ENCODE data around the gene ADARB2. TPM values are rescaled to one million over a fixed set of nuclear protein-coding genes. Genes with fewer than 3 reads are reported as not detected.

The ADARB2 gene
- total and polyA plus RNA-seq, 10 of the 15 experiments (the other 5 are each of a cell fraction or from before 2014, with no cell fraction given) = 0.02 to 4.1 (median 0.76) TPM

DNA sequence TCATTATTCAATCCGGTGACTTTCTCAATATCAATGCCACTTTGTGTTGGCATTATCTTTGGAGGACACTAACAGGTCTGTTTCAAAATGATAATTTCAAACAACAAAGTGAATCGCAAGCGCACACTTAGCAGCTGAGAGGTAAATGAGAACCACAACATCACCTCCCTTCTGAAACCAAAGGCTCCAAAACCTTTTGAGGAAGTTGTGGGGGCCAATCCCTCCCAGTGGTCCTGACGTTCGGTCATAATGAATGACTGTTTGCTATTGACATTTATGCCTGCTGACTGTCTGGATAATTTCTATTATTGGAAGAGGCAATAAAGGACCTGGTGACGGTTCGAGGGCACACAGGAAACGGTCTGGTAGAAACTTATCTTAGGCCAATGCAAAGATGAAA, 1.8 kb downstream of the ADARB2 start:
- Histone ChIP-seq H3K9me3 (replicated peaks; ENCODE audit: control insufficient read depth, insufficient read depth, low read length) (no peaks in the 10 kb centered on the region), H3K36me3 (ENCODE audit: control insufficient read depth in 2 of 2, insufficient read depth in 2 of 2, low read length in 1 of 2) (no peaks in the 10 kb centered on the region), H3K27ac (ENCODE audit: control insufficient read depth, insufficient read depth) (peak overlapping the region; percentile 9), H3K4me2 (ENCODE audit: control insufficient read depth, insufficient read depth) (peak overlapping the region; percentile 77; the same call in 1 of the 2 replicates), H3K4me3 (peak overlapping the region; percentile 69), H2AFZ (ENCODE audit: control insufficient read depth, low read depth, low read length) (no peak overlapping the region), H3K27me3 (replicated peaks in 1 of 2; ENCODE audit: control insufficient read depth in 2 of 2, insufficient read depth in 2 of 2, low read length in 1 of 2) (no peaks in the 10 kb centered on the region), H4K20me1 (ENCODE audit: control insufficient read depth, insufficient read depth) (no peaks in the 10 kb centered on the region), H3K9ac (ENCODE audit: control insufficient read depth, insufficient read depth, low read length) (peak overlapping the region; percentile 72), H3K4me1 (ENCODE audit: control insufficient read depth, insufficient read depth, low read length) (peaks cover 21% of the 10 kb centered on the region), H3K79me2 (ENCODE audit: control insufficient read depth, insufficient read depth, low read length) (peaks cover 54% of the 10 kb centered on the region)
- 35% methylated on average over 8 of the region's 8 CpGs for WGBS (ENCODE audit: insufficient coverage, insufficient replicate concordance, low lambda C conversion rate, missing lambda C conversion rate)
- ChIA-PET SMC1A (ENCODE audit: uncharacterized antibody, unreplicated experiment) (interaction anchor here (0.9 to 13.0 kb wide), 8 partner anchors 18 to 315 kb away, joined by 3 to 214 read pairs (median 6); no protein-coding TSS in a partner anchor), POLR2A (interaction anchor here (1.7 kb wide), 1 partner anchor 11 kb away, joined by 4 read pairs; no protein-coding TSS in a partner anchor), RAD21 (ENCODE audit: unreplicated experiment) (interaction anchor here (0.6 to 4.9 kb wide), 4 partner anchors 17 to 1103 kb away, joined by 3 to 48 read pairs (median 4); no protein-coding TSS in a partner anchor), CTCF (interaction anchor here (0.6 to 9.7 kb wide), 5 partner anchors 14 to 678 kb away, joined by 3 to 113 read pairs (median 6); no protein-coding TSS in a partner anchor)
- BruUV-seq (replicated peaks) = no TSS peak
- no peak for FAIRE-seq
- intact Hi-C loops (cut with micrococcal nuclease; ENCODE audit: unreplicated experiment) (loop anchor here (2.0 to 10.0 kb wide), 3 partner anchors 73 to 315 kb away; no protein-coding TSS in a partner anchor), in situ Hi-C loops (cut with MboI) (no loop called here)
- ATAC-seq = 0 out of 3 replicates have a peak, but pooled peaks have one; percentile 1
- no peak for DNase-seq (ENCODE audit: low read depth, low spot score)
- TF ChIP-seq, protein P1, sequence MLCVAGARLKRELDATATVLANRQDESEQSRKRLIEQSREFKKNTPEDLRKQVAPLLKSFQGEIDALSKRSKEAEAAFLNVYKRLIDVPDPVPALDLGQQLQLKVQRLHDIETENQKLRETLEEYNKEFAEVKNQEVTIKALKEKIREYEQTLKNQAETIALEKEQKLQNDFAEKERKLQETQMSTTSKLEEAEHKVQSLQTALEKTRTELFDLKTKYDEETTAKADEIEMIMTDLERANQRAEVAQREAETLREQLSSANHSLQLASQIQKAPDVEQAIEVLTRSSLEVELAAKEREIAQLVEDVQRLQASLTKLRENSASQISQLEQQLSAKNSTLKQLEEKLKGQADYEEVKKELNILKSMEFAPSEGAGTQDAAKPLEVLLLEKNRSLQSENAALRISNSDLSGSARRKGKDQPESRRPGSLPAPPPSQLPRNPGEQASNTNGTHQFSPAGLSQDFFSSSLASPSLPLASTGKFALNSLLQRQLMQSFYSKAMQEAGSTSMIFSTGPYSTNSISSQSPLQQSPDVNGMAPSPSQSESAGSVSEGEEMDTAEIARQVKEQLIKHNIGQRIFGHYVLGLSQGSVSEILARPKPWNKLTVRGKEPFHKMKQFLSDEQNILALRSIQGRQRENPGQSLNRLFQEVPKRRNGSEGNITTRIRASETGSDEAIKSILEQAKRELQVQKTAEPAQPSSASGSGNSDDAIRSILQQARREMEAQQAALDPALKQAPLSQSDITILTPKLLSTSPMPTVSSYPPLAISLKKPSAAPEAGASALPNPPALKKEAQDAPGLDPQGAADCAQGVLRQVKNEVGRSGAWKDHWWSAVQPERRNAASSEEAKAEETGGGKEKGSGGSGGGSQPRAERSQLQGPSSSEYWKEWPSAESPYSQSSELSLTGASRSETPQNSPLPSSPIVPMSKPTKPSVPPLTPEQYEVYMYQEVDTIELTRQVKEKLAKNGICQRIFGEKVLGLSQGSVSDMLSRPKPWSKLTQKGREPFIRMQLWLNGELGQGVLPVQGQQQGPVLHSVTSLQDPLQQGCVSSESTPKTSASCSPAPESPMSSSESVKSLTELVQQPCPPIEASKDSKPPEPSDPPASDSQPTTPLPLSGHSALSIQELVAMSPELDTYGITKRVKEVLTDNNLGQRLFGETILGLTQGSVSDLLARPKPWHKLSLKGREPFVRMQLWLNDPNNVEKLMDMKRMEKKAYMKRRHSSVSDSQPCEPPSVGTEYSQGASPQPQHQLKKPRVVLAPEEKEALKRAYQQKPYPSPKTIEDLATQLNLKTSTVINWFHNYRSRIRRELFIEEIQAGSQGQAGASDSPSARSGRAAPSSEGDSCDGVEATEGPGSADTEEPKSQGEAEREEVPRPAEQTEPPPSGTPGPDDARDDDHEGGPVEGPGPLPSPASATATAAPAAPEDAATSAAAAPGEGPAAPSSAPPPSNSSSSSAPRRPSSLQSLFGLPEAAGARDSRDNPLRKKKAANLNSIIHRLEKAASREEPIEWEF (IDR thresholded peaks at IDR 0.05; ENCODE audit: insufficient replicate concordance, low read depth, low read length) = no peak
- TF ChIP-seq, protein P2, sequence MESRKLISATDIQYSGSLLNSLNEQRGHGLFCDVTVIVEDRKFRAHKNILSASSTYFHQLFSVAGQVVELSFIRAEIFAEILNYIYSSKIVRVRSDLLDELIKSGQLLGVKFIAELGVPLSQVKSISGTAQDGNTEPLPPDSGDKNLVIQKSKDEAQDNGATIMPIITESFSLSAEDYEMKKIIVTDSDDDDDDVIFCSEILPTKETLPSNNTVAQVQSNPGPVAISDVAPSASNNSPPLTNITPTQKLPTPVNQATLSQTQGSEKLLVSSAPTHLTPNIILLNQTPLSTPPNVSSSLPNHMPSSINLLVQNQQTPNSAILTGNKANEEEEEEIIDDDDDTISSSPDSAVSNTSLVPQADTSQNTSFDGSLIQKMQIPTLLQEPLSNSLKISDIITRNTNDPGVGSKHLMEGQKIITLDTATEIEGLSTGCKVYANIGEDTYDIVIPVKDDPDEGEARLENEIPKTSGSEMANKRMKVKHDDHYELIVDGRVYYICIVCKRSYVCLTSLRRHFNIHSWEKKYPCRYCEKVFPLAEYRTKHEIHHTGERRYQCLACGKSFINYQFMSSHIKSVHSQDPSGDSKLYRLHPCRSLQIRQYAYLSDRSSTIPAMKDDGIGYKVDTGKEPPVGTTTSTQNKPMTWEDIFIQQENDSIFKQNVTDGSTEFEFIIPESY (IDR thresholded peaks at IDR 0.05) = no peak
- peak; percentile 41 for TF ChIP-seq IKZF1 (conservative IDR thresholded peaks at IDR 0.05)
- TF ChIP-seq, protein P3, sequence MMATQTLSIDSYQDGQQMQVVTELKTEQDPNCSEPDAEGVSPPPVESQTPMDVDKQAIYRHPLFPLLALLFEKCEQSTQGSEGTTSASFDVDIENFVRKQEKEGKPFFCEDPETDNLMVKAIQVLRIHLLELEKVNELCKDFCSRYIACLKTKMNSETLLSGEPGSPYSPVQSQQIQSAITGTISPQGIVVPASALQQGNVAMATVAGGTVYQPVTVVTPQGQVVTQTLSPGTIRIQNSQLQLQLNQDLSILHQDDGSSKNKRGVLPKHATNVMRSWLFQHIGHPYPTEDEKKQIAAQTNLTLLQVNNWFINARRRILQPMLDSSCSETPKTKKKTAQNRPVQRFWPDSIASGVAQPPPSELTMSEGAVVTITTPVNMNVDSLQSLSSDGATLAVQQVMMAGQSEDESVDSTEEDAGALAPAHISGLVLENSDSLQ (IDR thresholded peaks at IDR 0.05) = peak; percentile 45
- TF ChIP-seq NFIC (IDR thresholded peaks at IDR 0.05; ENCODE audit: low read depth, low read length) = no peak
- TF ChIP-seq POU2F2 (IDR thresholded peaks at IDR 0.05; ENCODE audit: borderline replicate concordance, low read depth, low read length) = 0 out of 3 replicates have a peak, but pooled peaks have one; percentile 10
- peak; percentile 63; the same call in 1 of the 2 replicates for TF ChIP-seq EED (IDR thresholded peaks at IDR 0.05; ENCODE audit: low read depth)
- TF ChIP-seq IKZF2 (IDR thresholded peaks at IDR 0.05) = peak; percentile 72 to 73; a peak in 3 of 4 replicates
- peak; percentile 59 for TF ChIP-seq RUNX3 (IDR thresholded peaks at IDR 0.05; ENCODE audit: low read length)
- TF ChIP-seq, protein P4, sequence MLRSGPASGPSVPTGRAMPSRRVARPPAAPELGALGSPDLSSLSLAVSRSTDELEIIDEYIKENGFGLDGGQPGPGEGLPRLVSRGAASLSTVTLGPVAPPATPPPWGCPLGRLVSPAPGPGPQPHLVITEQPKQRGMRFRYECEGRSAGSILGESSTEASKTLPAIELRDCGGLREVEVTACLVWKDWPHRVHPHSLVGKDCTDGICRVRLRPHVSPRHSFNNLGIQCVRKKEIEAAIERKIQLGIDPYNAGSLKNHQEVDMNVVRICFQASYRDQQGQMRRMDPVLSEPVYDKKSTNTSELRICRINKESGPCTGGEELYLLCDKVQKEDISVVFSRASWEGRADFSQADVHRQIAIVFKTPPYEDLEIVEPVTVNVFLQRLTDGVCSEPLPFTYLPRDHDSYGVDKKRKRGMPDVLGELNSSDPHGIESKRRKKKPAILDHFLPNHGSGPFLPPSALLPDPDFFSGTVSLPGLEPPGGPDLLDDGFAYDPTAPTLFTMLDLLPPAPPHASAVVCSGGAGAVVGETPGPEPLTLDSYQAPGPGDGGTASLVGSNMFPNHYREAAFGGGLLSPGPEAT (IDR thresholded peaks at IDR 0.05; ENCODE audit: low read depth) = peak; percentile 17; the same call in 1 of the 2 replicates
- TF ChIP-seq EP300 (IDR thresholded peaks at IDR 0.05; ENCODE audit: borderline replicate concordance in 1 of 2, control insufficient read depth in 1 of 2, low read depth in 2 of 2, low read length in 2 of 2) = no peak
- TF ChIP-seq TCF12 (IDR thresholded peaks at IDR 0.05; ENCODE audit: low read depth, low read length) = no peak
- TF ChIP-seq TCF7 (IDR thresholded peaks at IDR 0.05; ENCODE audit: borderline replicate concordance) = no peak

Measured in GM12878 (cell line).